Loucy (cell line): Measurements from ENCODE around the gene KLC4.
"Not testable (repeated sequence)": the region's sequence is repeated elsewhere in the genome, so short reads cannot be mapped to it uniquely, and the experiment has no call there.

Source experiments
- H2AFZ ChIP-seq: fragments of 200-600 bp; sonication (generic); 2 replicates; pipeline ENCODE4 v1.6.0; 2016; ENCODE audit warnings: antibody characterized with exemption, mild to moderate bottlenecking, low read length, moderate library complexity
- H3F3A ChIP-seq: fragments of 200-600 bp; 2 replicates; pipeline ENCODE4 v1.6.0; 2016; ENCODE audit warnings: antibody characterized with exemption, low read depth, mild to moderate bottlenecking
- H3K27me3 ChIP-seq: fragments of 200-600 bp; sonication (generic); 2 replicates; pipeline ENCODE4 v1.6.1; 2014; ENCODE audit warnings: low read length, mild to moderate bottlenecking; ENCODE audit not compliant: insufficient read depth, poor library complexity, severe bottlenecking
- H3K36me3 ChIP-seq: fragments of 200-600 bp; sonication (generic); 2 replicates; pipeline ENCODE4 v1.6.1; 2016; ENCODE audit warnings: low read length; ENCODE audit not compliant: insufficient read depth
- H3K4me1 ChIP-seq: fragments of 200-600 bp; sonication (generic); 2 replicates; pipeline ENCODE4 v1.5.1; 2014; ENCODE audit warnings: low read length, mild to moderate bottlenecking; ENCODE audit not compliant: insufficient read depth, poor library complexity, severe bottlenecking
- H3K4me2 ChIP-seq: fragments of 200-600 bp; sonication (generic); 2 replicates; pipeline ENCODE4 v1.6.0; 2014; ENCODE audit warnings: antibody characterized with exemption, low read length, low read depth, mild to moderate bottlenecking; ENCODE audit not compliant: poor library complexity, severe bottlenecking
- H3K4me3 ChIP-seq: fragments of 200-600 bp; sonication (generic); 2 replicates; pipeline ENCODE4 v1.5.1; 2014; ENCODE audit warnings: low read length, mild to moderate bottlenecking, mixed read lengths; ENCODE audit not compliant: poor library complexity, severe bottlenecking
- H3K79me2 ChIP-seq: fragments of 200-600 bp; sonication (generic); 2 replicates; pipeline ENCODE4 v1.6.1; 2014; ENCODE audit warnings: low read length; ENCODE audit not compliant: insufficient read depth
- H3K9ac ChIP-seq: fragments of 200-600 bp; sonication (generic); 2 replicates; pipeline ENCODE4 v1.6.0; 2014; ENCODE audit warnings: mild to moderate bottlenecking, low read depth, low read length, moderate library complexity; ENCODE audit not compliant: poor library complexity, severe bottlenecking
- H3K9me2 ChIP-seq: fragments of 200-600 bp; sonication (generic); replicated peaks from 2 replicates; pipeline ENCODE4 v1.6.1; 2016; ENCODE audit warnings: low read depth, low read length, mixed read lengths
- H3K9me3 ChIP-seq: fragments of 200-600 bp; sonication (generic); 2 replicates; pipeline ENCODE4 v1.6.1; 2014; ENCODE audit warnings: mild to moderate bottlenecking, antibody characterized with exemption, low read length, low read depth; ENCODE audit not compliant: insufficient read depth
- H4K20me1 ChIP-seq: fragments of 200-600 bp; sonication (generic); 2 replicates; pipeline ENCODE4 v1.6.0; 2014; ENCODE audit warnings: antibody characterized with exemption, low read length, mild to moderate bottlenecking; ENCODE audit not compliant: insufficient read depth, poor library complexity, severe bottlenecking
- CTCF ChIP-seq: fragments of 200-600 bp; sonication (generic); conservative IDR thresholded peaks from 2 replicates; pipeline ENCODE4 v1.5.1; 2014; ENCODE audit warnings: mild to moderate bottlenecking, antibody characterized with exemption, low read length
- EZH2phosphoT487 ChIP-seq: fragments of 200-600 bp; IDR thresholded peaks from 2 replicates; pipeline ENCODE4 v1.6.1; 2018; ENCODE audit warnings: antibody characterized with exemption, mild to moderate bottlenecking, moderate library complexity, borderline replicate concordance

Gene KLC4

GRCh38 chr6:43037706-43038105 is 21.7 kb upstream of the KLC4 start:
- Histone ChIP-seq H3K4me1 (no peaks in the 10 kb centered on the region), H3K9me2 (no peaks in the 10 kb centered on the region), H3F3A (no peaks in the 10 kb centered on the region), H4K20me1 (no peaks in the 10 kb centered on the region), H3K79me2 (no peaks in the 10 kb centered on the region), H3K27me3 (no peaks in the 10 kb centered on the region), H3K4me3 (no peak overlapping the region), H3K9ac (no peak overlapping the region), H3K4me2 (no peak overlapping the region), H3K36me3 (peaks cover 12% of the 10 kb centered on the region; the same call in 1 of the 2 replicates), H3K9me3 (no peaks in the 10 kb centered on the region), H2AFZ (no peak overlapping the region)
- TF ChIP-seq EZH2phosphoT487 (no peak), CTCF (no peak)

- H3K4me1 ChIP-seq = no peaks in the 10 kb centered on the region
- no peaks in the 10 kb centered on the region for H3K9me3 ChIP-seq
- H2AFZ ChIP-seq = no peak overlapping the region
- H4K20me1 ChIP-seq = no peaks in the 10 kb centered on the region
- H3K4me3 ChIP-seq = no peak overlapping the region
- H3K9ac ChIP-seq = no peak overlapping the region
- H3K36me3 ChIP-seq = peaks cover 12% of the 10 kb centered on the region; the same call in 1 of the 2 replicates
- no peaks in the 10 kb centered on the region for H3F3A ChIP-seq
- no peaks in the 10 kb centered on the region for H3K9me2 ChIP-seq
- H3K4me2 ChIP-seq = no peak overlapping the region
- H3K27me3 ChIP-seq = no peaks in the 10 kb centered on the region
- TF ChIP-seq CTCF (no peak), EZH2phosphoT487 (no peak)
- no peaks in the 10 kb centered on the region for H3K79me2 ChIP-seq
These were observed 20.7 kb upstream of the KLC4 start for GRCh38 chr6:43038727-43039126.

GRCh38 chr6:43040542-43041257 is 18.7 kb upstream of the KLC4 start:
- no peak overlapping the region for H2AFZ ChIP-seq
- no peaks in the 10 kb centered on the region for H4K20me1 ChIP-seq
- H3K36me3 ChIP-seq = peaks cover 11% of the 10 kb centered on the region; the same call in 1 of the 2 replicates
- H3K4me2 ChIP-seq = no peak overlapping the region
- H3K9me3 ChIP-seq = no peaks in the 10 kb centered on the region
- H3K79me2 ChIP-seq = no peaks in the 10 kb centered on the region
- no peaks in the 10 kb centered on the region for H3K27me3 ChIP-seq
- no peaks in the 10 kb centered on the region for H3K4me1 ChIP-seq
- no peak overlapping the region for H3K4me3 ChIP-seq
- TF ChIP-seq CTCF (no peak), EZH2phosphoT487 (no peak)
- no peak overlapping the region for H3K9ac ChIP-seq
- H3F3A ChIP-seq = no peaks in the 10 kb centered on the region
- H3K9me2 ChIP-seq = no peaks in the 10 kb centered on the region

GRCh38 chr6:43041475-43041874 is 18.0 kb upstream of the KLC4 start:
- not testable (repeated sequence) for H3K4me1 ChIP-seq, H2AFZ ChIP-seq, H3K4me3 ChIP-seq, H3K27me3 ChIP-seq, H3K4me2 ChIP-seq, H3F3A ChIP-seq, H3K79me2 ChIP-seq, H3K9me2 ChIP-seq, H4K20me1 ChIP-seq, H3K9me3 ChIP-seq, H3K36me3 ChIP-seq, H3K9ac ChIP-seq
